WTC11 (cell line): ENCODE data around the gene NXN. TPM values are rescaled to one million over a fixed set of nuclear protein-coding genes. Genes with fewer than 3 reads are reported as not detected.

Experiments
- ATAC-seq: fragments of 200-7000 bp; cut with Tn5 transposase; 2 replicates; pipeline ENCODE4 v1.10.0; 2021; ENCODE audit warnings: mild to moderate bottlenecking, moderate library complexity
- CTCF ChIA-PET: fragments of 300-600 bp; sonication (Branson Sonifier 250); formaldehyde crosslinking; loops from one replicate; lab custom pipeline; 2021; ENCODE audit warnings: antibody characterized with exemption; lab: Charles Lee
- POLR2A ChIA-PET: fragments of 350-600 bp; sonication (Branson Sonifier 250); formaldehyde crosslinking; loops from one replicate; lab custom pipeline; 2021; ENCODE audit warnings: antibody characterized with exemption; lab: Charles Lee
- DNase-seq: peaks from one replicate; pipeline ENCODE4 v3.0.0; 2021; ENCODE audit warnings: low spot score
- H3K27ac Mint-ChIP-seq: 2 replicates; pipeline ENCODE4 v1.8.0; 2021; ENCODE audit warnings: mixed read lengths
- H3K27me3 Mint-ChIP-seq: 2 replicates; pipeline ENCODE4 v1.8.0; 2021; ENCODE audit warnings: low read depth, mild to moderate bottlenecking, moderate library complexity, mixed read lengths
- H3K36me3 Mint-ChIP-seq: 2 replicates; pipeline ENCODE4 v1.8.0; 2021; ENCODE audit warnings: mixed read lengths
- H3K4me1 Mint-ChIP-seq: 2 replicates; pipeline ENCODE4 v1.8.0; 2022; ENCODE audit warnings: mixed read lengths
- H3K4me3 Mint-ChIP-seq: 2 replicates; pipeline ENCODE4 v1.8.0; 2021; ENCODE audit warnings: mild to moderate bottlenecking, moderate library complexity, mixed read lengths
- H3K9me3 Mint-ChIP-seq: 2 replicates; pipeline ENCODE4 v1.8.0; 2021; ENCODE audit warnings: mixed read lengths
- GTF2I ChIP-seq: fragments of 250-450 bp; sonication (Bioruptor Pico); conservative IDR thresholded peaks from 2 replicates; pipeline ENCODE4 v1.4.0; 2021; ENCODE audit warnings: mild to moderate bottlenecking
- MXD4 ChIP-seq: fragments of 250-450 bp; sonication (Bioruptor Pico); IDR thresholded peaks from 2 replicates; pipeline ENCODE4 v1.8.0; 2021; ENCODE audit warnings: mild to moderate bottlenecking, moderate library complexity, borderline replicate concordance
- MYBL2 ChIP-seq: sonication (generic); formaldehyde crosslinking; IDR thresholded peaks from 2 replicates; pipeline ENCODE4 v1.8.1; 2023; ENCODE audit warnings: mild to moderate bottlenecking, moderate library complexity, missing genetic modification reagents
- RELA ChIP-seq: sonication (generic); formaldehyde crosslinking; IDR thresholded peaks from 2 replicates; pipeline ENCODE4 v1.8.1; 2022; ENCODE audit warnings: missing genetic modification reagents, mild to moderate bottlenecking, borderline replicate concordance
- ZNF232 ChIP-seq: sonication (generic); formaldehyde crosslinking; IDR thresholded peaks from 2 replicates; pipeline ENCODE4 v1.8.0; 2022; ENCODE audit warnings: mild to moderate bottlenecking, missing genetic modification reagents
- ZNF317 ChIP-seq: sonication (generic); formaldehyde crosslinking; IDR thresholded peaks from 2 replicates; pipeline ENCODE4 v1.8.1; 2023; ENCODE audit warnings: low read depth, mild to moderate bottlenecking, moderate library complexity, missing genetic modification reagents, borderline replicate concordance
- ZNF423 ChIP-seq: fragments of 250-450 bp; sonication (Bioruptor Pico); IDR thresholded peaks from 2 replicates; pipeline ENCODE4 v2.1.2; 2022; ENCODE audit warnings: mild to moderate bottlenecking, moderate library complexity
- total RNA-seq: library from RNA; stranded (reverse); gene quantifications from 3 replicates; pipeline ENCODE4 v1.2.3, GENCODE V29; 2021
- TF ChIP-seq, protein P1 (sequence below): sonication (generic); formaldehyde crosslinking; IDR thresholded peaks from 2 replicates; pipeline ENCODE4 v1.8.0; 2023; ENCODE audit warnings: missing genetic modification reagents, mild to moderate bottlenecking, borderline replicate concordance
- TF ChIP-seq, protein P2 (sequence below): sonication (generic); formaldehyde crosslinking; IDR thresholded peaks from 2 replicates; pipeline ENCODE4 v1.8.0; 2022; ENCODE audit warnings: mild to moderate bottlenecking, missing genetic modification reagents
- TF ChIP-seq, protein P3 (sequence below): sonication (generic); formaldehyde crosslinking; IDR thresholded peaks from 2 replicates; pipeline ENCODE4 v1.8.1; 2022; ENCODE audit warnings: mild to moderate bottlenecking, moderate library complexity, missing genetic modification reagents
- TF ChIP-seq, protein P4 (sequence below): sonication (generic); formaldehyde crosslinking; IDR thresholded peaks from 2 replicates; pipeline ENCODE4 v1.8.1; 2023; ENCODE audit warnings: mild to moderate bottlenecking, missing genetic modification reagents, moderate library complexity
- TF ChIP-seq, protein P5 (sequence below): sonication (generic); formaldehyde crosslinking; IDR thresholded peaks from 2 replicates; pipeline ENCODE4 v1.8.1; 2023; ENCODE audit warnings: mild to moderate bottlenecking, missing genetic modification reagents
- TF ChIP-seq, protein P6 (sequence below): sonication (generic); formaldehyde crosslinking; IDR thresholded peaks from 2 replicates; pipeline ENCODE4 v1.8.1; 2023; ENCODE audit warnings: mild to moderate bottlenecking, moderate library complexity, missing genetic modification reagents
- TF ChIP-seq, protein P7 (sequence below): fragments of 250-450 bp; sonication (Bioruptor Pico); IDR thresholded peaks from 2 replicates; pipeline ENCODE4 v1.9.0; 2021; ENCODE audit warnings: moderate library complexity, mild to moderate bottlenecking, inconsistent platforms, borderline replicate concordance
- TF ChIP-seq, protein P8 (sequence below): fragments of 250-450 bp; sonication (Bioruptor Pico); IDR thresholded peaks from 2 replicates; pipeline ENCODE4 v2.1.2; 2022; ENCODE audit warnings: mild to moderate bottlenecking, moderate library complexity
- TF ChIP-seq, protein P9 (sequence below): fragments of 250-450 bp; sonication (Bioruptor Pico); IDR thresholded peaks from 2 replicates; pipeline ENCODE4 v1.9.0; 2021; ENCODE audit warnings: mild to moderate bottlenecking, borderline replicate concordance

NXN gene
- total RNA-seq, 1 experiment from 2014 or later = 96.8 TPM

DNA sequence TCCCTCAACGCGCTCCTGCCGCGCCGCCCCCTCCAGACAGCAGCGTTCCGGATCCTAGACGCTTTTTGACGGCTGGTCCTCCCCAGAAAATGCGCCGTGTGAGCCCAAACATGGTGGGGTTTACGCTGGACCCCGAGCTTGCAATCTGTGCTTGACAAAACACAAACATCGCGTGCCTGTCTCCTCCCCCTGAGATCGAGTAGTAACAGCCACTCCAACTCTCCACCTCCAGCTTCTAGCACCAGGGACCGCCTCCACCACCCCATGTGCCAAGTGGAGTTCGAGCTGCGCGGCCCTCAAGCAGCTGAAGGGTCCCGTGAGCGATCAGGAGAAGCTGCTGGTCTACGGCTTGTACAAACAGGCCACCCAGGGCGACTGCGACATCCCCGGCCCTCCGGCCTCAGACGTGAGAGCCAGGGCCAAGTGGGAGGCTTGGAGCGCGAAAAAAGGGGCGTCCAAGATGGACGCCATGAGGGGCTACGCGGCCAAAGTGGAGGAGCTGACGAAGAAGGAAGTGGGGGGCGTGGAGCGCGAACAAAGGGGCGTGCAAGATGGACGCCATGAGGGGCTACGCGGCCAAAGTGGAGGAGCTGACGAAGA, 226.9 kb downstream of the NXN start (continued):
- TF ChIP-seq ZNF423 (CRISPR knock-in tag) = no peak
- TF ChIP-seq, protein P1, sequence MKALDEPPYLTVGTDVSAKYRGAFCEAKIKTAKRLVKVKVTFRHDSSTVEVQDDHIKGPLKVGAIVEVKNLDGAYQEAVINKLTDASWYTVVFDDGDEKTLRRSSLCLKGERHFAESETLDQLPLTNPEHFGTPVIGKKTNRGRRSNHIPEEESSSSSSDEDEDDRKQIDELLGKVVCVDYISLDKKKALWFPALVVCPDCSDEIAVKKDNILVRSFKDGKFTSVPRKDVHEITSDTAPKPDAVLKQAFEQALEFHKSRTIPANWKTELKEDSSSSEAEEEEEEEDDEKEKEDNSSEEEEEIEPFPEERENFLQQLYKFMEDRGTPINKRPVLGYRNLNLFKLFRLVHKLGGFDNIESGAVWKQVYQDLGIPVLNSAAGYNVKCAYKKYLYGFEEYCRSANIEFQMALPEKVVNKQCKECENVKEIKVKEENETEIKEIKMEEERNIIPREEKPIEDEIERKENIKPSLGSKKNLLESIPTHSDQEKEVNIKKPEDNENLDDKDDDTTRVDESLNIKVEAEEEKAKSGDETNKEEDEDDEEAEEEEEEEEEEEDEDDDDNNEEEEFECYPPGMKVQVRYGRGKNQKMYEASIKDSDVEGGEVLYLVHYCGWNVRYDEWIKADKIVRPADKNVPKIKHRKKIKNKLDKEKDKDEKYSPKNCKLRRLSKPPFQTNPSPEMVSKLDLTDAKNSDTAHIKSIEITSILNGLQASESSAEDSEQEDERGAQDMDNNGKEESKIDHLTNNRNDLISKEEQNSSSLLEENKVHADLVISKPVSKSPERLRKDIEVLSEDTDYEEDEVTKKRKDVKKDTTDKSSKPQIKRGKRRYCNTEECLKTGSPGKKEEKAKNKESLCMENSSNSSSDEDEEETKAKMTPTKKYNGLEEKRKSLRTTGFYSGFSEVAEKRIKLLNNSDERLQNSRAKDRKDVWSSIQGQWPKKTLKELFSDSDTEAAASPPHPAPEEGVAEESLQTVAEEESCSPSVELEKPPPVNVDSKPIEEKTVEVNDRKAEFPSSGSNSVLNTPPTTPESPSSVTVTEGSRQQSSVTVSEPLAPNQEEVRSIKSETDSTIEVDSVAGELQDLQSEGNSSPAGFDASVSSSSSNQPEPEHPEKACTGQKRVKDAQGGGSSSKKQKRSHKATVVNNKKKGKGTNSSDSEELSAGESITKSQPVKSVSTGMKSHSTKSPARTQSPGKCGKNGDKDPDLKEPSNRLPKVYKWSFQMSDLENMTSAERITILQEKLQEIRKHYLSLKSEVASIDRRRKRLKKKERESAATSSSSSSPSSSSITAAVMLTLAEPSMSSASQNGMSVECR (CRISPR knock-in tag) = peak; percentile 64; the same call in 1 of the 2 replicates
- TF ChIP-seq, all 79 proteins: peak for 3

DNA sequence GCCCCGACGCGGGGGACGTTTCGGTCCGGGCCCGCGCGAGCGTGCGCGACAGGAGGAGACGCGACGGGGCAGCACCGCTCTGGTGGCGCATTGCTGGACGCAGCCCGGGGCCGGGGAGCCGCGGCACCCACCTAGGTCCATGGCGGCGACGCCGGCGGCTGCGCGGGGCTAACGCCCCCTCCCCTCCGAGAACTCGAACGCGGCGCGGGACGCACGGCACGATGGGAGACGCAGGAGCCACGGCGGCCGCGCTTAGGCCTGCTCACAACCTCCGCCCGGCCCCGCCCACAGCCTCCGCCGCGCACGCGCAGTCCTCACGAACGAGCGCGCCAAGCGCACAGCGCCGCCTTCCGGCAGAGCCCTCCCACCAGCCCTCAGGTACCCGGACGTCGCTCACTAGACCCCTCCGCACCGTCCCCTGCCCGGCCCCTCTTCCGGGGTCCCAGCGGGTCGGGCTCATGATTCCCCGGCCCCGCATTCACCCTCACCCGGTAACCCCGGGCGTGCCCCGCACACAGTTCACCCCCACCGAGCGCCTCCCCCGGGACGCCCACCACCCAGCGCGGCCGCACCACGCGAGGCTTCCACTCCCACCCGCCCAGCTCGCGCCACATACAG, 227.5 kb downstream of the NXN start, which contains the start of gene GEMIN4:
TSS of gene GEMIN4 (minus strand) at position 263 of the 618 bp plus-strand sequence. CDS start at position 141, 122 bp downstream.
- Mint-ChIP-seq H3K4me3 (peak within 1 kb of the TSS; percentile 94), H3K9me3 (peaks cover 33% of the 10 kb centered on the region), H3K27me3 (no peaks in the 10 kb centered on the region), H3K4me1 (peaks cover 25% of the 10 kb centered on the region), H3K27ac (peak within 1 kb of the TSS; percentile 94), H3K36me3 (peaks cover 55% of the 10 kb centered on the region)
- ATAC-seq (peak; percentile 93), DNase-seq (peak; percentile 96)
- POLR2A ChIA-PET = no interaction called here
- CTCF ChIA-PET = interaction anchor here (0.5 to 1.5 kb wide), 16 partner anchors 10 to 340 kb away, joined by 3 to 10 read pairs (median 4); partner anchors contain the start of genes NXN, TIMM22 and VPS53
- TF ChIP-seq, protein P2, sequence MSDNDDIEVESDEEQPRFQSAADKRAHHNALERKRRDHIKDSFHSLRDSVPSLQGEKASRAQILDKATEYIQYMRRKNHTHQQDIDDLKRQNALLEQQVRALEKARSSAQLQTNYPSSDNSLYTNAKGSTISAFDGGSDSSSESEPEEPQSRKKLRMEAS (CRISPR knock-in tag) = peak; percentile 75
- TF ChIP-seq, protein P3, sequence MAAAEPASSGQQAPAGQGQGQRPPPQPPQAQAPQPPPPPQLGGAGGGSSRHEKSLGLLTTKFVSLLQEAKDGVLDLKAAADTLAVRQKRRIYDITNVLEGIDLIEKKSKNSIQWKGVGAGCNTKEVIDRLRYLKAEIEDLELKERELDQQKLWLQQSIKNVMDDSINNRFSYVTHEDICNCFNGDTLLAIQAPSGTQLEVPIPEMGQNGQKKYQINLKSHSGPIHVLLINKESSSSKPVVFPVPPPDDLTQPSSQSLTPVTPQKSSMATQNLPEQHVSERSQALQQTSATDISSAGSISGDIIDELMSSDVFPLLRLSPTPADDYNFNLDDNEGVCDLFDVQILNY = peak; percentile 89
- TF ChIP-seq, protein P4, sequence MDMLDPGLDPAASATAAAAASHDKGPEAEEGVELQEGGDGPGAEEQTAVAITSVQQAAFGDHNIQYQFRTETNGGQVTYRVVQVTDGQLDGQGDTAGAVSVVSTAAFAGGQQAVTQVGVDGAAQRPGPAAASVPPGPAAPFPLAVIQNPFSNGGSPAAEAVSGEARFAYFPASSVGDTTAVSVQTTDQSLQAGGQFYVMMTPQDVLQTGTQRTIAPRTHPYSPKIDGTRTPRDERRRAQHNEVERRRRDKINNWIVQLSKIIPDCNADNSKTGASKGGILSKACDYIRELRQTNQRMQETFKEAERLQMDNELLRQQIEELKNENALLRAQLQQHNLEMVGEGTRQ (CRISPR knock-in tag) = no peak; the same call in 1 of the 2 replicates
- TF ChIP-seq MXD4 (no peak), RELA (CRISPR knock-in tag) (no peak; the same call in 1 of the 2 replicates), MYBL2 (no peak), GTF2I (CRISPR knock-in tag) (no peak), ZNF232 (0 out of 2 replicates have a peak, but pooled peaks have one; percentile 72), ZNF317 (no peak)
- TF ChIP-seq, protein P5, sequence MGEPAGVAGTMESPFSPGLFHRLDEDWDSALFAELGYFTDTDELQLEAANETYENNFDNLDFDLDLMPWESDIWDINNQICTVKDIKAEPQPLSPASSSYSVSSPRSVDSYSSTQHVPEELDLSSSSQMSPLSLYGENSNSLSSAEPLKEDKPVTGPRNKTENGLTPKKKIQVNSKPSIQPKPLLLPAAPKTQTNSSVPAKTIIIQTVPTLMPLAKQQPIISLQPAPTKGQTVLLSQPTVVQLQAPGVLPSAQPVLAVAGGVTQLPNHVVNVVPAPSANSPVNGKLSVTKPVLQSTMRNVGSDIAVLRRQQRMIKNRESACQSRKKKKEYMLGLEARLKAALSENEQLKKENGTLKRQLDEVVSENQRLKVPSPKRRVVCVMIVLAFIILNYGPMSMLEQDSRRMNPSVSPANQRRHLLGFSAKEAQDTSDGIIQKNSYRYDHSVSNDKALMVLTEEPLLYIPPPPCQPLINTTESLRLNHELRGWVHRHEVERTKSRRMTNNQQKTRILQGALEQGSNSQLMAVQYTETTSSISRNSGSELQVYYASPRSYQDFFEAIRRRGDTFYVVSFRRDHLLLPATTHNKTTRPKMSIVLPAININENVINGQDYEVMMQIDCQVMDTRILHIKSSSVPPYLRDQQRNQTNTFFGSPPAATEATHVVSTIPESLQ (CRISPR knock-in tag) = no peak
- TF ChIP-seq, protein P6, sequence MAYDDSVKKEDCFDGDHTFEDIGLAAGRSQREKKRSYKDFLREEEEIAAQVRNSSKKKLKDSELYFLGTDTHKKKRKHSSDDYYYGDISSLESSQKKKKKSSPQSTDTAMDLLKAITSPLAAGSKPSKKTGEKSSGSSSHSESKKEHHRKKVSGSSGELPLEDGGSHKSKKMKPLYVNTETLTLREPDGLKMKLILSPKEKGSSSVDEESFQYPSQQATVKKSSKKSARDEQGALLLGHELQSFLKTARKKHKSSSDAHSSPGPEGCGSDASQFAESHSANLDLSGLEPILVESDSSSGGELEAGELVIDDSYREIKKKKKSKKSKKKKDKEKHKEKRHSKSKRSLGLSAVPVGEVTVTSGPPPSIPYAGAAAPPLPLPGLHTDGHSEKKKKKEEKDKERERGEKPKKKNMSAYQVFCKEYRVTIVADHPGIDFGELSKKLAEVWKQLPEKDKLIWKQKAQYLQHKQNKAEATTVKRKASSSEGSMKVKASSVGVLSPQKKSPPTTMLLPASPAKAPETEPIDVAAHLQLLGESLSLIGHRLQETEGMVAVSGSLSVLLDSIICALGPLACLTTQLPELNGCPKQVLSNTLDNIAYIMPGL (CRISPR knock-in tag) = peak; percentile 85; the same call in 1 of the 2 replicates
- TF ChIP-seq, protein P7, sequence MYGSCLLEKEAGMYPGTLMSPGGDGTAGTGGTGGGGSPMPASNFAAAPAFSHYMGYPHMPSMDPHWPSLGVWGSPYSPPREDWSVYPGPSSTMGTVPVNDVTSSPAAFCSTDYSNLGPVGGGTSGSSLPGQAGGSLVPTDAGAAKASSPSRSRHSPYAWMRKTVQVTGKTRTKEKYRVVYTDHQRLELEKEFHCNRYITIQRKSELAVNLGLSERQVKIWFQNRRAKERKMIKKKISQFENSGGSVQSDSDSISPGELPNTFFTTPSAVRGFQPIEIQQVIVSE (CRISPR knock-in tag) = no peak
- TF ChIP-seq, protein P8, sequence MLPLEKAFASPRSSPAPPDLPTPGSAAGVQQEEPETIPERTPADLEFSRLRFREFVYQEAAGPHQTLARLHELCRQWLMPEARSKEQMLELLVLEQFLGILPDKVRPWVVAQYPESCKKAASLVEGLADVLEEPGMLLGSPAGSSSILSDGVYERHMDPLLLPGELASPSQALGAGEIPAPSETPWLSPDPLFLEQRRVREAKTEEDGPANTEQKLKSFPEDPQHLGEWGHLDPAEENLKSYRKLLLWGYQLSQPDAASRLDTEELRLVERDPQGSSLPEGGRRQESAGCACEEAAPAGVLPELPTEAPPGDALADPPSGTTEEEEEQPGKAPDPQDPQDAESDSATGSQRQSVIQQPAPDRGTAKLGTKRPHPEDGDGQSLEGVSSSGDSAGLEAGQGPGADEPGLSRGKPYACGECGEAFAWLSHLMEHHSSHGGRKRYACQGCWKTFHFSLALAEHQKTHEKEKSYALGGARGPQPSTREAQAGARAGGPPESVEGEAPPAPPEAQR (CRISPR knock-in tag) = no peak
- TF ChIP-seq, protein P9, sequence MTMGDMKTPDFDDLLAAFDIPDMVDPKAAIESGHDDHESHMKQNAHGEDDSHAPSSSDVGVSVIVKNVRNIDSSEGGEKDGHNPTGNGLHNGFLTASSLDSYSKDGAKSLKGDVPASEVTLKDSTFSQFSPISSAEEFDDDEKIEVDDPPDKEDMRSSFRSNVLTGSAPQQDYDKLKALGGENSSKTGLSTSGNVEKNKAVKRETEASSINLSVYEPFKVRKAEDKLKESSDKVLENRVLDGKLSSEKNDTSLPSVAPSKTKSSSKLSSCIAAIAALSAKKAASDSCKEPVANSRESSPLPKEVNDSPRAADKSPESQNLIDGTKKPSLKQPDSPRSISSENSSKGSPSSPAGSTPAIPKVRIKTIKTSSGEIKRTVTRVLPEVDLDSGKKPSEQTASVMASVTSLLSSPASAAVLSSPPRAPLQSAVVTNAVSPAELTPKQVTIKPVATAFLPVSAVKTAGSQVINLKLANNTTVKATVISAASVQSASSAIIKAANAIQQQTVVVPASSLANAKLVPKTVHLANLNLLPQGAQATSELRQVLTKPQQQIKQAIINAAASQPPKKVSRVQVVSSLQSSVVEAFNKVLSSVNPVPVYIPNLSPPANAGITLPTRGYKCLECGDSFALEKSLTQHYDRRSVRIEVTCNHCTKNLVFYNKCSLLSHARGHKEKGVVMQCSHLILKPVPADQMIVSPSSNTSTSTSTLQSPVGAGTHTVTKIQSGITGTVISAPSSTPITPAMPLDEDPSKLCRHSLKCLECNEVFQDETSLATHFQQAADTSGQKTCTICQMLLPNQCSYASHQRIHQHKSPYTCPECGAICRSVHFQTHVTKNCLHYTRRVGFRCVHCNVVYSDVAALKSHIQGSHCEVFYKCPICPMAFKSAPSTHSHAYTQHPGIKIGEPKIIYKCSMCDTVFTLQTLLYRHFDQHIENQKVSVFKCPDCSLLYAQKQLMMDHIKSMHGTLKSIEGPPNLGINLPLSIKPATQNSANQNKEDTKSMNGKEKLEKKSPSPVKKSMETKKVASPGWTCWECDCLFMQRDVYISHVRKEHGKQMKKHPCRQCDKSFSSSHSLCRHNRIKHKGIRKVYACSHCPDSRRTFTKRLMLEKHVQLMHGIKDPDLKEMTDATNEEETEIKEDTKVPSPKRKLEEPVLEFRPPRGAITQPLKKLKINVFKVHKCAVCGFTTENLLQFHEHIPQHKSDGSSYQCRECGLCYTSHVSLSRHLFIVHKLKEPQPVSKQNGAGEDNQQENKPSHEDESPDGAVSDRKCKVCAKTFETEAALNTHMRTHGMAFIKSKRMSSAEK (CRISPR knock-in tag) = no peak
